A549 (cell line): ENCODE results near the gene PARVB.

Experiments
- CTCF ChIP-seq: fragments of >200 bp; sonication (Bioruptor Twin); formaldehyde crosslinking; IDR thresholded peaks from 3 replicates; pipeline ENCODE4 v1.5.1; 2016
- EHMT2 ChIP-seq: fragments of 200-600 bp; sonication (generic); IDR thresholded peaks from 2 replicates; pipeline ENCODE4 v1.6.1; 2016; ENCODE audit warnings: antibody characterized with exemption, low read depth, mild to moderate bottlenecking, moderate library complexity
- JUNB ChIP-seq: fragments of >200 bp; sonication (Bioruptor Twin); formaldehyde crosslinking; IDR thresholded peaks from 2 replicates; pipeline ENCODE4 v1.6.1; 2016
- SREBF2 ChIP-seq: fragments of 450-650 bp; IDR thresholded peaks from 2 replicates; pipeline ENCODE4 v1.6.1; 2014; ENCODE audit warnings: mild to moderate bottlenecking, moderate library complexity
- TP53 ChIP-seq: fragments of 250-450 bp; sonication (Bioruptor Pico); IDR thresholded peaks from 2 replicates; pipeline ENCODE4 v1.5.0; 2021; ENCODE audit warnings: mild to moderate bottlenecking, moderate library complexity
- USF2 ChIP-seq: fragments of 450-650 bp; IDR thresholded peaks from 2 replicates; pipeline ENCODE4 v1.6.1; 2014; ENCODE audit warnings: antibody characterized with exemption
- ZC3H11A ChIP-seq: fragments of 450-650 bp; IDR thresholded peaks from 2 replicates; pipeline ENCODE4 v1.6.1; 2014; ENCODE audit warnings: antibody characterized with exemption, mild to moderate bottlenecking

GRCh38 chr22:44091751-44092150 is 67.6 kb downstream of the PARVB start:
- no peak for TF ChIP-seq CTCF
- TF ChIP-seq SREBF2: no peak
- TF ChIP-seq ZC3H11A: no peak
- TF ChIP-seq TP53 (CRISPR knock-in tag): no peak
- no peak for TF ChIP-seq JUNB
- no peak for TF ChIP-seq EHMT2
- no peak for TF ChIP-seq USF2
